Lower lobe of right lung (tissue), 2 donors: Measurements from ENCODE around the gene PARP14. TPM values are rescaled to one million over a fixed set of nuclear protein-coding genes. Genes with fewer than 3 reads are reported as not detected.

Experiments used
- ATAC-seq, 2 donors: fragments of 200-7000 bp; cut with Tn5 transposase; one replicate each; pipeline ENCODE4 v1.9.1; 2020 to 2022; ENCODE audit warnings: mild to moderate bottlenecking in 2 of 2, moderate library complexity in 2 of 2
- DNase-seq: peaks from one replicate; pipeline ENCODE4 v3.0.0-alpha.2; 2020
- H3K27ac ChIP-seq: fragments of 200-600 bp; one replicate; pipeline ENCODE4 v1.8.0; 2022
- H3K27me3 ChIP-seq: fragments of 200-600 bp; one replicate; pipeline ENCODE4 v1.8.0; 2022; ENCODE audit warnings: low read depth
- H3K36me3 ChIP-seq: fragments of 200-600 bp; one replicate; pipeline ENCODE4 v1.8.0; 2022; ENCODE audit warnings: mild to moderate bottlenecking
- H3K4me1 ChIP-seq: fragments of 200-600 bp; one replicate; pipeline ENCODE4 v1.8.0; 2022
- H3K4me3 ChIP-seq: fragments of 200-600 bp; one replicate; pipeline ENCODE4 v1.8.0; 2022; ENCODE audit warnings: mild to moderate bottlenecking
- H3K9me3 ChIP-seq: fragments of 200-600 bp; one replicate; pipeline ENCODE4 v1.8.0; 2022
- intact Hi-C: fragments of 100-400 bp; cut with DNase I; formaldehyde crosslinking; loops from one replicate; pipeline ENCODE4 v1.11.0; 2022
- total RNA-seq: library from RNA; stranded (reverse); fragmentation: NEBNext Ultra II Directional; extraction: Animal tissue kit (Norgen Biotek cat#: 25700); gene quantifications from one replicate; pipeline ENCODE4 v1.2.1, GENCODE V29; 2021
- TF ChIP-seq, protein P1 (sequence below): fragments of 200-600 bp; IDR thresholded peaks from one replicate; pipeline ENCODE4 v1.8.0; 2022; ENCODE audit warnings: antibody characterized with exemption, mild to moderate bottlenecking
- donor health status: DM: no; HTN: yes; CAD: no; lungs with severe emphysema.

The PARP14 gene
- total RNA-seq, 1 donor from 2014 or later, result 165 TPM

DNA sequence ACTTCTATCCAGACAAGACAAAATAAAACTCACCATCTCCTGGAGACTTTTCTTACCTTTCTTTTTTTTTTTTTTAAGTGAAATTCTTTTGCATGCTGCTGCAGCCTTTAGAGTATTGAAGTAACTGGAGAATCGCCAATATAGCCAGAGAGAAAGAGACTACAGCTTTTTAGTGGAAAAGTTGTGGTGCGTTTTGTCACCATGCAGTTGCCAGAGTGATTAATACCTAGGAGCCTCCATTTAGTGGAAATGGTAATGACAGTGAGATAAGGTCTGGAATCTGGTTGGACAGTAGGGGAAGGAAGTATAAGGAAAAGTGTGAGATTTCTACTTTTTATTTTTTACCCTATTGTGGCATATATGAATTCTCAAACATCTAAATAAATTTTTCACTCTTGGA lies 18.1 kb upstream of the PARP14 start:
- H3K36me3 ChIP-seq, result no peaks in the 10 kb centered on the region
- no peaks in the 10 kb centered on the region for H3K27me3 ChIP-seq
- no peak overlapping the region for H3K27ac ChIP-seq
- H3K4me3 ChIP-seq, result no peak overlapping the region
- DNase-seq, result no peak
- no peak for ATAC-seq
- intact Hi-C loops, result no loop called here
- TF ChIP-seq, protein P1, sequence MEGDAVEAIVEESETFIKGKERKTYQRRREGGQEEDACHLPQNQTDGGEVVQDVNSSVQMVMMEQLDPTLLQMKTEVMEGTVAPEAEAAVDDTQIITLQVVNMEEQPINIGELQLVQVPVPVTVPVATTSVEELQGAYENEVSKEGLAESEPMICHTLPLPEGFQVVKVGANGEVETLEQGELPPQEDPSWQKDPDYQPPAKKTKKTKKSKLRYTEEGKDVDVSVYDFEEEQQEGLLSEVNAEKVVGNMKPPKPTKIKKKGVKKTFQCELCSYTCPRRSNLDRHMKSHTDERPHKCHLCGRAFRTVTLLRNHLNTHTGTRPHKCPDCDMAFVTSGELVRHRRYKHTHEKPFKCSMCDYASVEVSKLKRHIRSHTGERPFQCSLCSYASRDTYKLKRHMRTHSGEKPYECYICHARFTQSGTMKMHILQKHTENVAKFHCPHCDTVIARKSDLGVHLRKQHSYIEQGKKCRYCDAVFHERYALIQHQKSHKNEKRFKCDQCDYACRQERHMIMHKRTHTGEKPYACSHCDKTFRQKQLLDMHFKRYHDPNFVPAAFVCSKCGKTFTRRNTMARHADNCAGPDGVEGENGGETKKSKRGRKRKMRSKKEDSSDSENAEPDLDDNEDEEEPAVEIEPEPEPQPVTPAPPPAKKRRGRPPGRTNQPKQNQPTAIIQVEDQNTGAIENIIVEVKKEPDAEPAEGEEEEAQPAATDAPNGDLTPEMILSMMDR, result no peak
- H3K4me1 ChIP-seq, result no peaks in the 10 kb centered on the region
- no peaks in the 10 kb centered on the region for H3K9me3 ChIP-seq

- Histone ChIP-seq H3K4me3 (no peak overlapping the region), H3K4me1 (no peaks in the 10 kb centered on the region), H3K27ac (no peak overlapping the region), H3K27me3 (no peaks in the 10 kb centered on the region), H3K9me3 (no peaks in the 10 kb centered on the region), H3K36me3 (no peaks in the 10 kb centered on the region)
- TF ChIP-seq, protein P1, result no peak
- no peak for ATAC-seq
- no peak for DNase-seq
- intact Hi-C loops, result no loop called here
Measured at GRCh38 chr3:122665226-122665786, 15.3 kb upstream of the PARP14 start.

- Histone ChIP-seq H3K4me1 (no peaks in the 10 kb centered on the region), H3K27ac (no peak overlapping the region), H3K36me3 (no peaks in the 10 kb centered on the region), H3K4me3 (no peak overlapping the region), H3K9me3 (no peaks in the 10 kb centered on the region), H3K27me3 (no peaks in the 10 kb centered on the region)
- no peak for DNase-seq
- TF ChIP-seq, protein P1, result no peak
- ATAC-seq, result no peak
- intact Hi-C loops, result no loop called here
Measured at GRCh38 chr3:122665881-122666280, 14.8 kb upstream of the PARP14 start.

DNA sequence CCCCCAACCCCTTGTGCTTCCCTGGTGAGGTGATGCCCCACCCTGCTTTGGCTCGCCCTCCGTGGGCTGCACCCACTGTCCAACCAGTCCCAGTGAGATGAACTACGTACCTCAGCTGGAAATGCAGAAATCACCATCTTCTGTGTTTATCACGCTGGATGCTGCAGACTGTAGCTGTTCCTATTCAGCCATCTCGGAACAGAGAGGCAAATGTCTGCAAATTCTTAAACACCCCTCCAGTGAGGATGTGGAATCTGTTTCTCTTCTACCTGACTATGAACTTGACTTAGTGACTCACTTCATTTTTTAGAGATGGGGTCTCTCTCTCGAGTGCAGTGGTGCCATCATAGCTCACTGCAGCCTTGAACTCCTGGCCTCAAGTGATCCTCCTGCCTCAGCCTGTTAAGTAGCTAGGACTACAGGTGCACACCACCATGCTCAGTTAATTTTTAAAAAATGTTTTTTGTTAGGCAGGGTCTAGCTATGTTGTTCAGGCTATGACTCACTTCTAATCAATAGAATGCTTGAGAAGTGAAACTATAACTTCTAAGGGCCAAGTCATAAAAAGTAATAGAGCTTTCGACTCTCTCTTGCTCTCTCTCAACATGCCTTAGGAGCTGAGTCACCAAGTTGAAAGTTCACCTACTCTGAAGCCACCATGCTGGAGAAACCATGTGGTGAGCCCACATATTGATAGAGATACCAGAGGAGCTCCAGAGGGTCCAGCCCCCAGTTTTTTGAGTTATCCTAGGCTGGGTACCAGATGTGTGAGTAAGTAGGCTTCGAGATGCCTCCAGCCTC lies 11.5 kb upstream of the PARP14 start:
- Histone ChIP-seq H3K4me3 (no peak overlapping the region), H3K9me3 (no peaks in the 10 kb centered on the region), H3K4me1 (no peaks in the 10 kb centered on the region), H3K27ac (no peak overlapping the region), H3K27me3 (no peaks in the 10 kb centered on the region), H3K36me3 (no peaks in the 10 kb centered on the region)
- ATAC-seq, result peak in 1 of 2 donors; percentile 64
- TF ChIP-seq, protein P1, result no peak
- no peak for DNase-seq
- intact Hi-C loops, result no loop called here

DNA sequence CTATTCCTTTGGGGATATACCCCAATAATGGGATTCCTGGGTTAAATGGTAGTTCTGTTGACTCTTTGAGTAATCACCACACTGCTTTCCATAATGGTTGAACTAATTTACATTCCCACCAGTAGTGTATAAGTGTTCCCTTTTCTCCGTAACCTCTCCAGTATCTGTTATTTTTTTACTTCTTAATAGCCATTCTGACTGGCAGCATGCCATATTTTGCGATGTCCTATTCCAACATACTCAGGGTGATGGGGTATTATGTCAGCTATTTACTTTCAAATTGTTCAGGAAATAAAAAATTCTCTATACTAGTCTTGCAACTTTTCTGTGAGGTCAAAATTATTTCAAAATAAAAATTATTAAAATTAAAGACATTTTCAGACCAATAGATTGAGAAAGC lies 9.1 kb upstream of the PARP14 start:
- TF ChIP-seq, protein P1, result no peak
- DNase-seq, result no peak
- H3K9me3 ChIP-seq, result peaks cover 4% of the 10 kb centered on the region
- no peak for ATAC-seq
- H3K27ac ChIP-seq, result no peak overlapping the region
- no peaks in the 10 kb centered on the region for H3K36me3 ChIP-seq
- no peaks in the 10 kb centered on the region for H3K27me3 ChIP-seq
- no peak overlapping the region for H3K4me3 ChIP-seq
- intact Hi-C loops, result loop anchor here (10.0 kb wide), 1 partner anchor 107 kb away; the partner anchor contains the start of genes DTX3L and PARP9
- no peaks in the 10 kb centered on the region for H3K4me1 ChIP-seq
